ENCODE results near the gene ZZZ3. TPM values are rescaled to one million over a fixed set of nuclear protein-coding genes. Genes with fewer than 3 reads are reported as not detected.

The ZZZ3 gene
- polyA plus RNA-seq (2011; rRNA removed): 30.0 and 32.2 TPM in 2 replicates
- 6.2 and 6.6 TPM in 2 replicates for polyA plus RNA-seq (2012; cell fraction: cytosol; rRNA removed)
- polyA plus RNA-seq (2012; cell fraction: nucleus; rRNA removed): 6.3 and 12.0 TPM in 2 replicates
- polyA plus RNA-seq (2017; fragmentation: RNase III; extraction: RNeasy Plus Mini Kit Qiagen cat#74134 plus additional on column Dnase treatment): 20.7 to 25.6 TPM (median 22.7 TPM) in 3 replicates
- 17.6 and 23.3 TPM in 2 replicates for polyA minus RNA-seq (2011; rRNA and poly(A)+ RNA removed)

DNA sequence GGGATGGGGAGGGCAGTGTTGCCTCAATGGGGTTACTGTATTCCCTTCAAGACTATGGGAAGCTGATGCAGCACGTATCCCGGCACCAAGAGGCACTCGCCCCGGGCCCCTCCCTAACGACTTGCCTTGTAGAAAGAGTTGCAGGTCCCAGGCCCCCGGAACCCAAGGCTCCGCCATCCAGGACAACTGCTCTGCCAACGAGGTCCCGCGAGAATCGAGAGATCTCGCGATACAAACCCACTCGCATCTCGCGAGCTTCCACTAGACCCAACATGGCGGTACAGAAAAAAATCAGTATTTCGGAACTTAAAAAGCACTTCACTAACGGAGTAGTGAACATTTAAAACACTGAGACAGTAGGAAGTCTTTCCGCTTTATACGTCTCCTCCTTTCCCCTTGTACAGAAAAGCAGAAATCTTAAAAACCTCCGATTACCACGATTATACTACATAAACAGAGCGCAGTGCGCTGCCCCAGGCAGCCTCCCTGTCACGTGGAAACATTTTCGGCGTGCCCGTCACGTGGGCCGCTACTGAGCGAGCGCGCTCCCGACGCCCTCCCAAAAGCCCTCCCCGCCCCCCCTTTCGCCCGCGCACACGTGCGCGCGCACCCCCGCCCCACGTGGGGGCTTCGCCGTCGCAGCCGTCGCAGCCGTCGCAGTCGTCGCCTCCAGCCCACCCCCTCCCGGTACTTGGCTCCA is at the start of gene ZZZ3:
ZZZ3 (minus strand) TSS at position 199 of the 700 bp plus-strand sequence. CDS start 49,304 bp downstream, outside the sequence.
- ChIA-PET CTCF (interaction anchor here (0.7 to 2.6 kb wide), 14 partner anchors 9 to 445 kb away, joined by 3 to 10 read pairs (median 4); partner anchors contain the start of gene AK5), POLR2A (interaction anchor here (0.5 to 2.2 kb wide), 7 partner anchors 11 to 1542 kb away, joined by 3 to 16 read pairs (median 4); no protein-coding TSS in a partner anchor)
- WGBS (ENCODE audit: missing lambda C conversion rate): 2% methylated on average over 27 of the region's 56 CpGs
- DNase-seq (ENCODE audit: low read depth in 1 of 2, low spot score in 1 of 2) (peak; percentile 59 to 93), FAIRE-seq (no peak), ATAC-seq (peak; percentile 75 to 88)
- TF ChIP-seq RAD21 (conservative IDR thresholded peaks at IDR 0.05 in 1 of 2, IDR thresholded peaks at IDR 0.05 in 1 of 2): no peak
- TF ChIP-seq CHD2 (IDR thresholded peaks at IDR 0.05; ENCODE audit: low read length, partially characterized antibody): peak; percentile 98
- no peak for TF ChIP-seq ESRRA (IDR thresholded peaks at IDR 0.05; ENCODE audit: borderline replicate concordance, low read length)
- TF ChIP-seq, protein P1, sequence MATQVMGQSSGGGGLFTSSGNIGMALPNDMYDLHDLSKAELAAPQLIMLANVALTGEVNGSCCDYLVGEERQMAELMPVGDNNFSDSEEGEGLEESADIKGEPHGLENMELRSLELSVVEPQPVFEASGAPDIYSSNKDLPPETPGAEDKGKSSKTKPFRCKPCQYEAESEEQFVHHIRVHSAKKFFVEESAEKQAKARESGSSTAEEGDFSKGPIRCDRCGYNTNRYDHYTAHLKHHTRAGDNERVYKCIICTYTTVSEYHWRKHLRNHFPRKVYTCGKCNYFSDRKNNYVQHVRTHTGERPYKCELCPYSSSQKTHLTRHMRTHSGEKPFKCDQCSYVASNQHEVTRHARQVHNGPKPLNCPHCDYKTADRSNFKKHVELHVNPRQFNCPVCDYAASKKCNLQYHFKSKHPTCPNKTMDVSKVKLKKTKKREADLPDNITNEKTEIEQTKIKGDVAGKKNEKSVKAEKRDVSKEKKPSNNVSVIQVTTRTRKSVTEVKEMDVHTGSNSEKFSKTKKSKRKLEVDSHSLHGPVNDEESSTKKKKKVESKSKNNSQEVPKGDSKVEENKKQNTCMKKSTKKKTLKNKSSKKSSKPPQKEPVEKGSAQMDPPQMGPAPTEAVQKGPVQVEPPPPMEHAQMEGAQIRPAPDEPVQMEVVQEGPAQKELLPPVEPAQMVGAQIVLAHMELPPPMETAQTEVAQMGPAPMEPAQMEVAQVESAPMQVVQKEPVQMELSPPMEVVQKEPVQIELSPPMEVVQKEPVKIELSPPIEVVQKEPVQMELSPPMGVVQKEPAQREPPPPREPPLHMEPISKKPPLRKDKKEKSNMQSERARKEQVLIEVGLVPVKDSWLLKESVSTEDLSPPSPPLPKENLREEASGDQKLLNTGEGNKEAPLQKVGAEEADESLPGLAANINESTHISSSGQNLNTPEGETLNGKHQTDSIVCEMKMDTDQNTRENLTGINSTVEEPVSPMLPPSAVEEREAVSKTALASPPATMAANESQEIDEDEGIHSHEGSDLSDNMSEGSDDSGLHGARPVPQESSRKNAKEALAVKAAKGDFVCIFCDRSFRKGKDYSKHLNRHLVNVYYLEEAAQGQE (IDR thresholded peaks at IDR 0.05): peak; percentile 99
- no peak for TF ChIP-seq KDM1A (IDR thresholded peaks at IDR 0.05; ENCODE audit: low read depth)
- peak; percentile 85 for TF ChIP-seq KDM5A (IDR thresholded peaks at IDR 0.05)
- no peak for TF ChIP-seq EHMT2 (IDR thresholded peaks at IDR 0.05; ENCODE audit: low read depth)
- TF ChIP-seq, protein P2, sequence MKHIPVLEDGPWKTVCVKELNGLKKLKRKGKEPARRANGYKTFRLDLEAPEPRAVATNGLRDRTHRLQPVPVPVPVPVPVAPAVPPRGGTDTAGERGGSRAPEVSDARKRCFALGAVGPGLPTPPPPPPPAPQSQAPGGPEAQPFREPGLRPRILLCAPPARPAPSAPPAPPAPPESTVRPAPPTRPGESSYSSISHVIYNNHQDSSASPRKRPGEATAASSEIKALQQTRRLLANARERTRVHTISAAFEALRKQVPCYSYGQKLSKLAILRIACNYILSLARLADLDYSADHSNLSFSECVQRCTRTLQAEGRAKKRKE (CRISPR knock-in tag; IDR thresholded peaks at IDR 0.05; ENCODE audit: low read depth): no peak
- no peak for TF ChIP-seq HOXA7 (CRISPR knock-in tag; IDR thresholded peaks at IDR 0.05)
- TF ChIP-seq, protein P3, sequence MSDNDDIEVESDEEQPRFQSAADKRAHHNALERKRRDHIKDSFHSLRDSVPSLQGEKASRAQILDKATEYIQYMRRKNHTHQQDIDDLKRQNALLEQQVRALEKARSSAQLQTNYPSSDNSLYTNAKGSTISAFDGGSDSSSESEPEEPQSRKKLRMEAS (IDR thresholded peaks at IDR 0.05): peak; percentile 86
- no peak for TF ChIP-seq FOXS1 (CRISPR knock-in tag; IDR thresholded peaks at IDR 0.05)
- peak; percentile 10 to 63; a peak in 3 of 5 replicates for TF ChIP-seq JUN (IDR thresholded peaks at IDR 0.05)
- 0 out of 2 replicates have a peak, but pooled peaks have one; percentile 25 for TF ChIP-seq MAZ (IDR thresholded peaks at IDR 0.05; ENCODE audit: borderline replicate concordance, low read depth, low read length)
- TF ChIP-seq NFE2L2 (conservative IDR thresholded peaks at IDR 0.05; ENCODE audit: low read length): no peak
- TF ChIP-seq BHLHE40 (IDR thresholded peaks at IDR 0.05; ENCODE audit: low read depth, low read length): peak; percentile 55
- TF ChIP-seq, protein P4, sequence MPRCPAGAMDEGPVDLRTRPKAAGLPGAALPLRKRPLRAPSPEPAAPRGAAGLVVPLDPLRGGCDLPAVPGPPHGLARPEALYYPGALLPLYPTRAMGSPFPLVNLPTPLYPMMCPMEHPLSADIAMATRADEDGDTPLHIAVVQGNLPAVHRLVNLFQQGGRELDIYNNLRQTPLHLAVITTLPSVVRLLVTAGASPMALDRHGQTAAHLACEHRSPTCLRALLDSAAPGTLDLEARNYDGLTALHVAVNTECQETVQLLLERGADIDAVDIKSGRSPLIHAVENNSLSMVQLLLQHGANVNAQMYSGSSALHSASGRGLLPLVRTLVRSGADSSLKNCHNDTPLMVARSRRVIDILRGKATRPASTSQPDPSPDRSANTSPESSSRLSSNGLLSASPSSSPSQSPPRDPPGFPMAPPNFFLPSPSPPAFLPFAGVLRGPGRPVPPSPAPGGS (IDR thresholded peaks at IDR 0.05): 0 out of 3 replicates have a peak, but pooled peaks have one; percentile 50
- peak; percentile 49; the same call in 1 of the 2 replicates for TF ChIP-seq PHF8 (IDR thresholded peaks at IDR 0.05; ENCODE audit: borderline replicate concordance, low read depth)
- TF ChIP-seq GATA3 (IDR thresholded peaks at IDR 0.05; ENCODE audit: borderline replicate concordance): peak; percentile 88
- TF ChIP-seq POLR2A (IDR thresholded peaks at IDR 0.05; ENCODE audit: low read length): peak; percentile 32; the same call in 1 of the 2 replicates
- TF ChIP-seq NPAS2 (CRISPR knock-in tag; IDR thresholded peaks at IDR 0.05; ENCODE audit: borderline replicate concordance): peak; percentile 79; the same call in 1 of the 2 replicates
- no peak for TF ChIP-seq ZC3H11A (IDR thresholded peaks at IDR 0.05)
- no peak for TF ChIP-seq CEBPB (IDR thresholded peaks at IDR 0.05)
- TF ChIP-seq, protein P5, sequence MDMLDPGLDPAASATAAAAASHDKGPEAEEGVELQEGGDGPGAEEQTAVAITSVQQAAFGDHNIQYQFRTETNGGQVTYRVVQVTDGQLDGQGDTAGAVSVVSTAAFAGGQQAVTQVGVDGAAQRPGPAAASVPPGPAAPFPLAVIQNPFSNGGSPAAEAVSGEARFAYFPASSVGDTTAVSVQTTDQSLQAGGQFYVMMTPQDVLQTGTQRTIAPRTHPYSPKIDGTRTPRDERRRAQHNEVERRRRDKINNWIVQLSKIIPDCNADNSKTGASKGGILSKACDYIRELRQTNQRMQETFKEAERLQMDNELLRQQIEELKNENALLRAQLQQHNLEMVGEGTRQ (IDR thresholded peaks at IDR 0.05): peak; percentile 98
- H3K4me1 ChIP-seq: peaks cover 45% of the 10 kb centered on the region
- no peaks in the 10 kb centered on the region for H3K9me3 ChIP-seq
- peak within 1 kb of the TSS; percentile 94 for H3K4me2 ChIP-seq
- peak within 1 kb of the TSS; percentile 87 to 100 for H3K27ac ChIP-seq
- H3K4me3 ChIP-seq: peak within 1 kb of the TSS; percentile 81

All from A549 (cell line).